ENCODE results near the gene FILIP1.

- TF ChIP-seq SPI1 (IDR thresholded peaks at IDR 0.05; ENCODE audit: borderline replicate concordance, low read depth) (no peak), CTCF (IDR thresholded peaks at IDR 0.05; ENCODE audit: insufficient read depth, low read length) (no peak)
- TF ChIP-seq, protein P1, sequence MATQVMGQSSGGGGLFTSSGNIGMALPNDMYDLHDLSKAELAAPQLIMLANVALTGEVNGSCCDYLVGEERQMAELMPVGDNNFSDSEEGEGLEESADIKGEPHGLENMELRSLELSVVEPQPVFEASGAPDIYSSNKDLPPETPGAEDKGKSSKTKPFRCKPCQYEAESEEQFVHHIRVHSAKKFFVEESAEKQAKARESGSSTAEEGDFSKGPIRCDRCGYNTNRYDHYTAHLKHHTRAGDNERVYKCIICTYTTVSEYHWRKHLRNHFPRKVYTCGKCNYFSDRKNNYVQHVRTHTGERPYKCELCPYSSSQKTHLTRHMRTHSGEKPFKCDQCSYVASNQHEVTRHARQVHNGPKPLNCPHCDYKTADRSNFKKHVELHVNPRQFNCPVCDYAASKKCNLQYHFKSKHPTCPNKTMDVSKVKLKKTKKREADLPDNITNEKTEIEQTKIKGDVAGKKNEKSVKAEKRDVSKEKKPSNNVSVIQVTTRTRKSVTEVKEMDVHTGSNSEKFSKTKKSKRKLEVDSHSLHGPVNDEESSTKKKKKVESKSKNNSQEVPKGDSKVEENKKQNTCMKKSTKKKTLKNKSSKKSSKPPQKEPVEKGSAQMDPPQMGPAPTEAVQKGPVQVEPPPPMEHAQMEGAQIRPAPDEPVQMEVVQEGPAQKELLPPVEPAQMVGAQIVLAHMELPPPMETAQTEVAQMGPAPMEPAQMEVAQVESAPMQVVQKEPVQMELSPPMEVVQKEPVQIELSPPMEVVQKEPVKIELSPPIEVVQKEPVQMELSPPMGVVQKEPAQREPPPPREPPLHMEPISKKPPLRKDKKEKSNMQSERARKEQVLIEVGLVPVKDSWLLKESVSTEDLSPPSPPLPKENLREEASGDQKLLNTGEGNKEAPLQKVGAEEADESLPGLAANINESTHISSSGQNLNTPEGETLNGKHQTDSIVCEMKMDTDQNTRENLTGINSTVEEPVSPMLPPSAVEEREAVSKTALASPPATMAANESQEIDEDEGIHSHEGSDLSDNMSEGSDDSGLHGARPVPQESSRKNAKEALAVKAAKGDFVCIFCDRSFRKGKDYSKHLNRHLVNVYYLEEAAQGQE (IDR thresholded peaks at IDR 0.05; ENCODE audit: insufficient replicate concordance, low read depth), result no peak
Measured at GRCh38 chr6:75502884-75503283, 9.3 kb upstream of the FILIP1 start.

Measured in HL-60 (cell line).